Fibroblast of lung (primary cell): Measurements from ENCODE around the gene DOK5.

Experiments used
- EZH2 ChIP-seq: IDR thresholded peaks from 2 replicates; pipeline ENCODE4 v1.5.1; 2012; ENCODE audit warnings: low read length, control low read depth, mild to moderate bottlenecking; ENCODE audit errors: missing control alignments
- TF ChIP-seq, protein P1 (sequence below), 2 donors: IDR thresholded peaks in 1 of 2; conservative IDR thresholded peaks in 1 of 2; 1 replicate in 1 of 2; 2 replicates in 1 of 2; pipeline ENCODE4 v1.5.1; 2011 to 2012; ENCODE audit warnings: low read length in 2 of 2, control low read depth in 1 of 2, inconsistent platforms in 1 of 2, low read depth in 1 of 2, mild to moderate bottlenecking in 1 of 2

DNA sequence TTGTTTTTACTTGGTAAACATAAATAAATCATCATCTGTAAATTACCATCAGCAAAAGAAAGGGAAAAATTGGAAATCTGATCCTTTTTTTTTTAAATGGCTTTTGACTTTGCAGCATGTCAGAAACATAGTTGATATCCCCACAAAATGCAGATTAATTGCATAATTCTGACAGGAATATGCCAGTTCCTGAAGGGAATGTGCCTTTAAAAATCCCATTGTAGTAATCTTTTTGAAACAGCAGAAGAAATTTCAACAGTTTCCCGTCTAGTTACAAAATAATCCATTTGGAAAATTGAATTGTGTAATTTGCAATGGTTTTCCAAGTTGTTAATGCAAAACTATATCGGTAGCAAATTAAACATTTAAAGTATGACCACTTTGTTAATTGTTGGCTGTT is 95.2 kb downstream of the DOK5 start:
- TF ChIP-seq, protein P1, sequence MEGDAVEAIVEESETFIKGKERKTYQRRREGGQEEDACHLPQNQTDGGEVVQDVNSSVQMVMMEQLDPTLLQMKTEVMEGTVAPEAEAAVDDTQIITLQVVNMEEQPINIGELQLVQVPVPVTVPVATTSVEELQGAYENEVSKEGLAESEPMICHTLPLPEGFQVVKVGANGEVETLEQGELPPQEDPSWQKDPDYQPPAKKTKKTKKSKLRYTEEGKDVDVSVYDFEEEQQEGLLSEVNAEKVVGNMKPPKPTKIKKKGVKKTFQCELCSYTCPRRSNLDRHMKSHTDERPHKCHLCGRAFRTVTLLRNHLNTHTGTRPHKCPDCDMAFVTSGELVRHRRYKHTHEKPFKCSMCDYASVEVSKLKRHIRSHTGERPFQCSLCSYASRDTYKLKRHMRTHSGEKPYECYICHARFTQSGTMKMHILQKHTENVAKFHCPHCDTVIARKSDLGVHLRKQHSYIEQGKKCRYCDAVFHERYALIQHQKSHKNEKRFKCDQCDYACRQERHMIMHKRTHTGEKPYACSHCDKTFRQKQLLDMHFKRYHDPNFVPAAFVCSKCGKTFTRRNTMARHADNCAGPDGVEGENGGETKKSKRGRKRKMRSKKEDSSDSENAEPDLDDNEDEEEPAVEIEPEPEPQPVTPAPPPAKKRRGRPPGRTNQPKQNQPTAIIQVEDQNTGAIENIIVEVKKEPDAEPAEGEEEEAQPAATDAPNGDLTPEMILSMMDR (conservative IDR thresholded peaks at IDR 0.05 in 1 of 2, IDR thresholded peaks at IDR 0.05 in 1 of 2; ENCODE audit: low read depth in 1 of 2, low read length in 2 of 2), result no peak
- no peak for TF ChIP-seq EZH2
